ENCODE measurements around the gene ZNF778. TPM values are rescaled to one million over a fixed set of nuclear protein-coding genes. Genes with fewer than 3 reads are reported as not detected.

Gene ZNF778
- total and polyA plus RNA-seq, 10 of the 15 experiments (the other 5 are each of a cell fraction or from before 2014, with no cell fraction given), result 0.20 to 9.7 (median 4.1) TPM

DNA sequence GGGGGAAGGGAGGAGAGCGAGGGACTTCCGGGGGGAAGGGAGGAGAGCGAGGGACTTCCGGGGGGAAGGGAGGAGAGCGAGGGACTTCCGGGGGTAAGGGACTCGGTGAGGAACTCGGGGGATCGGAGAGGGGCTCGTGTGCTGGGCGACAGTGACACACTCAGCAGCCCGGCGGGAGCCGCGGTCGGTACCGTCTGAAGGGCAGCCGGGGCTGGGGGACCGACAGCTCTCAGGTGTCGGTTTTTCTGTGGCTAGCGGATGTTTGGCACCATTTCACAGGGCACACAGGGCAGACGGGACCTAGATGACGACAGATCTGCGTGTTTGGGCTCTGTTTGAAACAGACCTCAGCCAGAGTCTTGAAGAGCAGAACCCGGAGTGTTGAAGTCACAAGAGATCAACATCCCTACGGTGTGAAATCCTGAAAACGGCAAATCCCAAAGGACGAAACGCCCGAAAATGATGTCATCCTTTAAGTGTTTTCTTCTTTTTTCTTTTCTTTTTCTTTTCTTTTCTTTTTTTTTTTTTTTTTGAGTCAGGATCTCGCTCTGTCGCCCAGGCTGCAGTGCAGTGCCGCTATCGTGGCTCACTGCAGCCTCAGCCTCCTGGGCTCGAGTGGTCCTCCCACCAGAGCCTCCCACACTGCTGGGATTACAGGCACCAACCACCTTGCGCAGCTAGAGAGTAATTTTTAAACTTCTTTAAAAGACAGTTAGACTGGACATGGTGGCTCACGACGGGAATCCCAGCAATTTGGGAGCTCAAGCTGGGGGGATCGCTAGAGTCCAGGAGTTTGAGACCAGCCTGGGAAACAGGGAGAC is 23.9 kb downstream of the ZNF778 start (continued):
- TF ChIP-seq, protein P1, sequence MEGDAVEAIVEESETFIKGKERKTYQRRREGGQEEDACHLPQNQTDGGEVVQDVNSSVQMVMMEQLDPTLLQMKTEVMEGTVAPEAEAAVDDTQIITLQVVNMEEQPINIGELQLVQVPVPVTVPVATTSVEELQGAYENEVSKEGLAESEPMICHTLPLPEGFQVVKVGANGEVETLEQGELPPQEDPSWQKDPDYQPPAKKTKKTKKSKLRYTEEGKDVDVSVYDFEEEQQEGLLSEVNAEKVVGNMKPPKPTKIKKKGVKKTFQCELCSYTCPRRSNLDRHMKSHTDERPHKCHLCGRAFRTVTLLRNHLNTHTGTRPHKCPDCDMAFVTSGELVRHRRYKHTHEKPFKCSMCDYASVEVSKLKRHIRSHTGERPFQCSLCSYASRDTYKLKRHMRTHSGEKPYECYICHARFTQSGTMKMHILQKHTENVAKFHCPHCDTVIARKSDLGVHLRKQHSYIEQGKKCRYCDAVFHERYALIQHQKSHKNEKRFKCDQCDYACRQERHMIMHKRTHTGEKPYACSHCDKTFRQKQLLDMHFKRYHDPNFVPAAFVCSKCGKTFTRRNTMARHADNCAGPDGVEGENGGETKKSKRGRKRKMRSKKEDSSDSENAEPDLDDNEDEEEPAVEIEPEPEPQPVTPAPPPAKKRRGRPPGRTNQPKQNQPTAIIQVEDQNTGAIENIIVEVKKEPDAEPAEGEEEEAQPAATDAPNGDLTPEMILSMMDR (IDR thresholded peaks at IDR 0.05 in 2 of 3, conservative IDR thresholded peaks at IDR 0.05 in 1 of 3; ENCODE audit: control insufficient read depth in 2 of 3, extremely low read depth in 1 of 3, insufficient read depth in 1 of 3, low read depth in 3 of 3, low read length in 3 of 3), result no peak
- TF ChIP-seq, protein P2, sequence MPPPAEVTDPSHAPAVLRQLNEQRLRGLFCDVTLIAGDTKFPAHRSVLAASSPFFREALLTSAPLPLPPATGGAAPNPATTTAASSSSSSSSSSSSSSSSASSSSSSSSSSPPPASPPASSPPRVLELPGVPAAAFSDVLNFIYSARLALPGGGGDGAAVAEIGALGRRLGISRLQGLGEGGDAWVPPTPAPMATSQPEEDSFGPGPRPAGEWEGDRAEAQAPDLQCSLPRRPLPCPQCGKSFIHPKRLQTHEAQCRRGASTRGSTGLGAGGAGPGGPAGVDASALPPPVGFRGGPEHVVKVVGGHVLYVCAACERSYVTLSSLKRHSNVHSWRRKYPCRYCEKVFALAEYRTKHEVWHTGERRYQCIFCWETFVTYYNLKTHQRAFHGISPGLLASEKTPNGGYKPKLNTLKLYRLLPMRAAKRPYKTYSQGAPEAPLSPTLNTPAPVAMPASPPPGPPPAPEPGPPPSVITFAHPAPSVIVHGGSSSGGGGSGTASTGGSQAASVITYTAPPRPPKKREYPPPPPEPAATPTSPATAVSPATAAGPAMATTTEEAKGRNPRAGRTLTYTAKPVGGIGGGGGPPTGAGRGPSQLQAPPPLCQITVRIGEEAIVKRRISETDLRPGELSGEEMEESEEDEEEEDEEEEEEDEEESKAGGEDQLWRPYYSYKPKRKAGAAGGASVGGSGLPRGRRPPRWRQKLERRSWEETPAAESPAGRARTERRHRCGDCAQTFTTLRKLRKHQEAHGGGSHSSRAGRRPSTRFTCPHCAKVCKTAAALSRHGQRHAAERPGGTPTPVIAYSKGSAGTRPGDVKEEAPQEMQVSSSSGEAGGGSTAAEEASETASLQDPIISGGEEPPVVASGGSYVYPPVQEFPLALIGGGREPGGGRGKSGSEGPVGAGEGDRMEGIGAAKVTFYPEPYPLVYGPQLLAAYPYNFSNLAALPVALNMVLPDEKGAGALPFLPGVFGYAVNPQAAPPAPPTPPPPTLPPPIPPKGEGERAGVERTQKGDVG (CRISPR knock-in tag; IDR thresholded peaks at IDR 0.05), result no peak

DNA sequence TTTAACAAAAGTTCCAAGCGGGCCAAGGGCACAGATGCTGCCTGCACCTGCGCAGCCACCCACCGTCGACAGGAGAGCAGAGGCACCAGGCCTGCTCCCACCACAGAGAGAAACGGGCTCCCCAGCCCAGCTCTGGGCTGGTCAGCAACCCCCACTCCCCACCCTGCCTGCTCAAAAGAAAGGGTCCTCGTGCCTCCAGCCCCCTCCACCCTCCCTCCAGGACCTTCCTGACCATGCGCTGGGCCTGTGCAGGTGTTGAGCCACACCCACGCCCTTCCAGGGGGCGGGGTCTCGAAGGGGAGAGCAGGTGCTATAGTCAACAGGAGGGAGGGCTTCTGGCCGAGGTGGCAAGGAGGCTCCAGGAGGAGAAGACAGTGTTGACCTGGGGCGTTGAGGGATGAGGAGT is 25.3 kb downstream of the ZNF778 start:
- FAIRE-seq, result no peak
- WGBS (ENCODE audit: insufficient coverage, insufficient replicate concordance, low lambda C conversion rate, missing lambda C conversion rate), result 58% methylated on average over 12 of the region's 12 CpGs
- no peak overlapping the region for H2AFZ ChIP-seq (ENCODE audit: control insufficient read depth, low read depth, low read length)
- no peak overlapping the region for H3K4me2 ChIP-seq (ENCODE audit: control insufficient read depth, insufficient read depth)
- ChIA-PET CTCF (no interaction called here), RAD21 (ENCODE audit: unreplicated experiment) (no interaction called here), SMC1A (ENCODE audit: uncharacterized antibody, unreplicated experiment) (no interaction called here), POLR2A (no interaction called here)
- no peaks in the 10 kb centered on the region for H3K9me3 ChIP-seq (replicated peaks; ENCODE audit: control insufficient read depth, insufficient read depth, low read length)
- DNase-seq (ENCODE audit: low read depth, low spot score), result no peak
- no TSS peak for BruUV-seq (replicated peaks)
- no peaks in the 10 kb centered on the region; the same call in 1 of the 2 replicates for H3K4me1 ChIP-seq (ENCODE audit: control insufficient read depth, insufficient read depth, low read length)
- H3K9ac ChIP-seq (ENCODE audit: control insufficient read depth, insufficient read depth, low read length), result no peak overlapping the region
- no peaks in the 10 kb centered on the region for H3K36me3 ChIP-seq (ENCODE audit: control insufficient read depth in 2 of 2, insufficient read depth in 2 of 2, low read length in 1 of 2)
- H3K79me2 ChIP-seq (ENCODE audit: control insufficient read depth, insufficient read depth, low read length), result peaks cover 7% of the 10 kb centered on the region
- H3K4me3 ChIP-seq, result no peak overlapping the region
- intact Hi-C loops (cut with micrococcal nuclease; ENCODE audit: unreplicated experiment), result loop anchor here (5.0 kb wide), 2 partner anchors 245 to 315 kb away; no protein-coding TSS in a partner anchor
- H4K20me1 ChIP-seq (ENCODE audit: control insufficient read depth, insufficient read depth), result no peaks in the 10 kb centered on the region
- no peak overlapping the region for H3K27ac ChIP-seq (ENCODE audit: control insufficient read depth, insufficient read depth)
- no peak for ATAC-seq
- no peaks in the 10 kb centered on the region for H3K27me3 ChIP-seq (replicated peaks in 1 of 2; ENCODE audit: control insufficient read depth in 2 of 2, insufficient read depth in 2 of 2, low read length in 1 of 2)
- in situ Hi-C loops (cut with MboI), result no loop called here
- no peak for TF ChIP-seq JUNB (IDR thresholded peaks at IDR 0.05)
- no peak for TF ChIP-seq RFX5 (IDR thresholded peaks at IDR 0.05; ENCODE audit: low read depth, low read length)
- no peak for TF ChIP-seq NBN (IDR thresholded peaks at IDR 0.05)
- no peak for TF ChIP-seq SMARCA5 (IDR thresholded peaks at IDR 0.05)
- TF ChIP-seq, protein P3, sequence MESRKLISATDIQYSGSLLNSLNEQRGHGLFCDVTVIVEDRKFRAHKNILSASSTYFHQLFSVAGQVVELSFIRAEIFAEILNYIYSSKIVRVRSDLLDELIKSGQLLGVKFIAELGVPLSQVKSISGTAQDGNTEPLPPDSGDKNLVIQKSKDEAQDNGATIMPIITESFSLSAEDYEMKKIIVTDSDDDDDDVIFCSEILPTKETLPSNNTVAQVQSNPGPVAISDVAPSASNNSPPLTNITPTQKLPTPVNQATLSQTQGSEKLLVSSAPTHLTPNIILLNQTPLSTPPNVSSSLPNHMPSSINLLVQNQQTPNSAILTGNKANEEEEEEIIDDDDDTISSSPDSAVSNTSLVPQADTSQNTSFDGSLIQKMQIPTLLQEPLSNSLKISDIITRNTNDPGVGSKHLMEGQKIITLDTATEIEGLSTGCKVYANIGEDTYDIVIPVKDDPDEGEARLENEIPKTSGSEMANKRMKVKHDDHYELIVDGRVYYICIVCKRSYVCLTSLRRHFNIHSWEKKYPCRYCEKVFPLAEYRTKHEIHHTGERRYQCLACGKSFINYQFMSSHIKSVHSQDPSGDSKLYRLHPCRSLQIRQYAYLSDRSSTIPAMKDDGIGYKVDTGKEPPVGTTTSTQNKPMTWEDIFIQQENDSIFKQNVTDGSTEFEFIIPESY (IDR thresholded peaks at IDR 0.05), result no peak
- TF ChIP-seq JUND (IDR thresholded peaks at IDR 0.05; ENCODE audit: low read depth, low read length), result no peak
- TF ChIP-seq HDAC2 (IDR thresholded peaks at IDR 0.05), result no peak
- TF ChIP-seq, protein P4, sequence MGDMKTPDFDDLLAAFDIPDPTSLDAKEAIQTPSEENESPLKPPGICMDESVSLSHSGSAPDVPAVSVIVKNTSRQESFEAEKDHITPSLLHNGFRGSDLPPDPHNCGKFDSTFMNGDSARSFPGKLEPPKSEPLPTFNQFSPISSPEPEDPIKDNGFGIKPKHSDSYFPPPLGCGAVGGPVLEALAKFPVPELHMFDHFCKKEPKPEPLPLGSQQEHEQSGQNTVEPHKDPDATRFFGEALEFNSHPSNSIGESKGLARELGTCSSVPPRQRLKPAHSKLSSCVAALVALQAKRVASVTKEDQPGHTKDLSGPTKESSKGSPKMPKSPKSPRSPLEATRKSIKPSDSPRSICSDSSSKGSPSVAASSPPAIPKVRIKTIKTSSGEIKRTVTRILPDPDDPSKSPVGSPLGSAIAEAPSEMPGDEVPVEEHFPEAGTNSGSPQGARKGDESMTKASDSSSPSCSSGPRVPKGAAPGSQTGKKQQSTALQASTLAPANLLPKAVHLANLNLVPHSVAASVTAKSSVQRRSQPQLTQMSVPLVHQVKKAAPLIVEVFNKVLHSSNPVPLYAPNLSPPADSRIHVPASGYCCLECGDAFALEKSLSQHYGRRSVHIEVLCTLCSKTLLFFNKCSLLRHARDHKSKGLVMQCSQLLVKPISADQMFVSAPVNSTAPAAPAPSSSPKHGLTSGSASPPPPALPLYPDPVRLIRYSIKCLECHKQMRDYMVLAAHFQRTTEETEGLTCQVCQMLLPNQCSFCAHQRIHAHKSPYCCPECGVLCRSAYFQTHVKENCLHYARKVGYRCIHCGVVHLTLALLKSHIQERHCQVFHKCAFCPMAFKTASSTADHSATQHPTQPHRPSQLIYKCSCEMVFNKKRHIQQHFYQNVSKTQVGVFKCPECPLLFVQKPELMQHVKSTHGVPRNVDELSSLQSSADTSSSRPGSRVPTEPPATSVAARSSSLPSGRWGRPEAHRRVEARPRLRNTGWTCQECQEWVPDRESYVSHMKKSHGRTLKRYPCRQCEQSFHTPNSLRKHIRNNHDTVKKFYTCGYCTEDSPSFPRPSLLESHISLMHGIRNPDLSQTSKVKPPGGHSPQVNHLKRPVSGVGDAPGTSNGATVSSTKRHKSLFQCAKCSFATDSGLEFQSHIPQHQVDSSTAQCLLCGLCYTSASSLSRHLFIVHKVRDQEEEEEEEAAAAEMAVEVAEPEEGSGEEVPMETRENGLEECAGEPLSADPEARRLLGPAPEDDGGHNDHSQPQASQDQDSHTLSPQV (IDR thresholded peaks at IDR 0.05), result no peak
- TF ChIP-seq ZNF207 (IDR thresholded peaks at IDR 0.05; ENCODE audit: borderline replicate concordance), result no peak

Measured in GM12878 (cell line).